Fibroblast of skin of scalp (primary cell): ENCODE measurements around the gene MCTP1.

Source experiments
- DNase-seq: peaks from one replicate; pipeline ENCODE4 v3.0.0-alpha.2; 2013

MCTP1 gene

DNA sequence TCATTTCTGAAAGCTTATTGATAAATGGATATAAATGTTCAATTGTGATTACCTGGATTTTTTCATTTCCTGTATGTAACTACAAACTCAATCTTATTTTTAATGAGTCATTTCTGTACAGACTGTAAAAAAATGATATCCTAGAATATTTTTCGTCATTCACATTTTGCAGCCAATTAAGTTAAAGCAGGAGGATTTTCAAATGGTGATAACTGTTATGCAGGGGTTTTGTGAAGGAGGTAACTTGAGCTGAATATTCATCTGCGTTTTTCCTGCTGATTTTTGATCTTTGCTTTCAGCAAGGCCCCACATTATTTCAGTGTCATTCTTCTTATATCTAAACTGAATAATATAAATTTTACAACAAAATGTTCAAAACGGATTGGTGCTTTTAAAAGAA, 592.3 kb downstream of the MCTP1 start:
- no peak for DNase-seq

DNA sequence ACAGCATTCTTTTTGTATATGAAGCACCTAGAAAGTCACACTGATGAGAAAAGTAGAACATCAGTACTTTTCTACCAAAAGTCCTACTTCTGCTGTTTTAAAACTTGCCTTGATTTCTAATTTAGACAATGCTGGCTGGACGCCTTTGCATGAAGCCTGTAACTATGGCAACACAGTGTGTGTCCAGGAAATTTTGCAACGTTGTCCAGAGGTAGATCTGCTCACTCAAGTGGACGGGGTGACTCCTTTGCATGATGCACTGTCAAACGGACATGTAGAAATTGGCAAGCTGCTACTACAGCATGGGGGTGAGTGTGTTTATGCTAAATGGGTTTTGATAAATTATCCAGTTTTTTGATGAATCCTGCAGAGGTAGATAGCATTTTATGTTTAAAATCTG, 592.9 kb downstream of the MCTP1 start:
- no peak for DNase-seq

DNA sequence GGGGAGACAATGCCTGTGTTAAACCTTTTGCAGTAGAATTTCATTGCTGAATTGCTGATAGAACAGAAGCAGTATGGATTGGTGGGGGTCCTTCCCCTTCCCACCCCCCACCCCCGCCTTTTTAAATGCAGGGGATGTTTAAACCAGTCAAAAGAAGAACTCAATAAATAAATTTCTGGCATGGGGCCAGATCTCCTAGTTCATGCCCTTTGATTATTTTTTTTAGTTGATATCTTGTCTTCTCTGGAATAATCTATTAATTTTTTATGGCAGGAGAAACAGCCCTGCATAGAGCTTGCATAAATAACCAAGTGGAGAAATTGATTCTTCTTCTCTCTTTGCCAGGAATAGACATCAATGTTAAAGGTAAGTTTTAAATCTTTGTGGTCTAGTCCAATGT, 593.6 kb downstream of the MCTP1 start:
- DNase-seq: no peak

DNA sequence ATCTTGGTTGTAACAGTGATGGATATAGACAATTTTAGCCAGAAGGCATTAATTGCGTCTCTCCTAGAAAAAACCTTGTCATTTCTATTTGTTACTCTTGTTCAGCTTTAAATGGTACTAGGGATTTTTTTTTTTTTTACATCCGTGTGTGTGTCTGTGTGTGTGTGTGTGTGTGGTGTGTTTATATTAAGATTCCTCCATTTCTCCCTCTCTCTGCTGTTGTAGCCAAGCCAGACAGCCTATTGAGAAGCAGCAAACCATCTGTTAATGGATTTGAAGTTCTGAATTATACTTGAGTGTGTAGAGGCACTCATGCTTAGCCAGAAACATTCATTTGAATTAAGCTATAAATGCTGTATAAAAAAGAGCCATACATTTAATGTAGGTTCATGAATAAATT, 594.1 kb downstream of the MCTP1 start:
- peak; percentile 15 for DNase-seq

DNA sequence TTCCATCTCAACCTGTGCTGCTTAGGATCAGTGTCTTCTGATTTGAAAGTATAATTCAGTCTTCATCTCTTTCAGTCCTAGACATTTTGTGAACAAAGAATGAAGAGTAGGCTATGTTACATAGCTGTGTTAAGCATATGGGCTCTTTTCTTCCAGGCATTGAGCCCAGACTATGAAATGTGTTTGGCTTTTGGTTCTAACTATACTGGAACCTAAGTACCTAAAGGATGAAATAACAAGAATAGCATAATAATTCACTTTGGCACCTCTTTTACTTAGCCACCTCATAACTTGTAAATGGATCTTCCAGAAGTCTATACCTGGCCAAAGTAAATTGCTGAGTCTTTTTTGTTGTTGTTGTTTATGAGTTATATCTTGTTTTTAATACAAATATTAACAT, 595.0 kb downstream of the MCTP1 start:
- no peak for DNase-seq

DNA sequence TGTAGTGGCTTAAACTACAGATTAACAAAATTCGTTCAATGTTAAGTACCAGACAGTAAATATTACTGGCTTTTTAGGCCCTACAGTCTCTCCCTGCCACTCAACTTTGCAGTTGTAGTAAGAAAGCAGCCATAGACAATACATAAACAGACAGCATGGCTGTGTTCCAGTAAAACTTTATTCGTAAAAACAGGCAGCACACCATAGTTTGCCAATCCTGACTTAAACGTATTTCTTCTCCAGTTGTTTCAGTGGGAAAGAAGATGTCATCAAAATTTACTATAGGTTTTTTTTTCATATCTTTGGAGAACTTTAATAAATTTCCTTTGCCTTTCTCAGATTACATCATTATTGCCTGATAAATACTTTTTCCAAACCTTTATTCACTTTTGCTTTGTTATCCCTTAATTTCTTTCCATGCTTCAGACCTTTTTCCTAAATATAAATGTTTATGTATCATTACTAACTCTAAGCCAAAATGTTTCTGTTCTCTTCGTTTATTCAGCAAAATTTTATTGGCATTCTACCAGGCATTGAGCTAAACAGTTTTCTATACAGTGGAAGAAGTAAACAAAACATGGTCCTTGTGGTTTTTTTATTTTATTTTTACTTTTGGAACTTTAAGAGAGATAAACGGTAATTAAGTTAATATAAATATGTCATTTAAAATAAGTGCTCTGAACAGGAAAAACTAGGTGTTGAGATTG, 601.9 kb downstream of the MCTP1 start:
- DNase-seq: no peak

DNA sequence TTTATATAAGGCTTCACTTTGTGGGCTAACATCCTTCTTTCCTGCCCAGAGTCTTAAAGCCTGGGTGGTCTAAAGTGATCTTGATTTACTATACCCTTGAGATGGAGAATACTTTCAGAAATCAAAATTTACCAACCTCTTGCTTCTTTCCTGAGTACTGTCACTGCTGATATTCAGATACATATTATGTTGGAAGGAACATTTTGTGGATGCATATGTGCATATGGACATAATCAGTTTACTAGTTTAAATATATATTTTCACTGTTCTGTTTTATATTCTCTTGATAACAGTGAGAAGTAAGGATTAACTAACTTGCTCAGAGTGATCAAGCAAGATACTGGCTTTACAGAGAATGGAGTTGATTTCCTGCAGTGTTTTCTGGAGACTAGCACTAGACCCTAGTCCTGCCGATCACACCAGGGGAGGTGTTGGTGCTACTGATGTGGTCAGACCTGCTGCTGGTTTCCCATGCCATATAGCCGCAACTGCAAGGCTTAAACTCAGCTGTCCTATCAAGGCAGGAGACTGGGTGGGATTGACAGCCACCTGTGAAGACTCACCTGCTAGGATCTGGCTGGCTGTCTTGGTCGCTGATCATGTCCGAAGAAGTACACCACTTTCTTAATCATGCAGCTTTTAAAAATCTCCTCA, 608.8 kb downstream of the MCTP1 start:
- no peak for DNase-seq

DNA sequence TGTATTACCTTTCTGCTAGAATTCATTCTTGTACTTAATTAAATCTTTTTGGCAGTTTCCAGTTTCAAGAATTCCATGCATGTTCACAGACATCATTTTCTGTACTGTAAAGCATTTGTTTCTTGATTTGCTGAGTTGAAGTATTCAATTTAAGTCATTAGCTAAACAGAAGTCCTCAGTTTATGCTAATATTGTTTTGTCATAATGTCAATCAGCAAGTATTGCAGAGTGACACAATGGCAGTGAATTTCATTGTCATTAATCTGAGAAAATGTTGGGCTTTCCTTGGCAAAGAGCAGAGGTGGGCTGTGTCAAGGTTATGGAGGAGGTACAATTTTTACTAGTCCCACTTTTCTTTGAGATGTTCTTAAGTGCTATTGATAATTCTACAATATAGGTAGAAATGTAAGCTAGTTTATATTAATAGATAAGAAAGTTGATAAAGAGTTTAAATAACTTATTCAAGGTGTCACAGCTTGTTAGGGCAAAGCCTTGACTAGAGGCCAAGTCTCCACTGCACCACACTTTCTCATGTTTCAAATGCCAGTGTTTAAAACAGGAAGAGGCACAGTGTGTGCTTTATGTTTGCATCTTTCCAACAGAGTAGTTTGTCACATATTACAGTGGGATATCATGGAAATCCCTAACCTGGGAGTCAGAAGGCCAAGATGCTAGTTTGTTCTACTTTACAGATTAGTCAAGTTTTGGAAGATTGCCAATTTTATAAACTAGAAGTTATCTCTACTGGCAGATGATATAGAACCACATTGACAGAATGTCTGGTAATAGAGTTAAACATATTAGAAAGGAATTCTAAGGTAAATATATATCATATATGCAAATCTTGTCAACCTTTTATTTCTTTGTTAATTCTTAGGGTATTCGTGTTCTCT, 610.2 kb downstream of the MCTP1 start:
- no peak for DNase-seq

DNA sequence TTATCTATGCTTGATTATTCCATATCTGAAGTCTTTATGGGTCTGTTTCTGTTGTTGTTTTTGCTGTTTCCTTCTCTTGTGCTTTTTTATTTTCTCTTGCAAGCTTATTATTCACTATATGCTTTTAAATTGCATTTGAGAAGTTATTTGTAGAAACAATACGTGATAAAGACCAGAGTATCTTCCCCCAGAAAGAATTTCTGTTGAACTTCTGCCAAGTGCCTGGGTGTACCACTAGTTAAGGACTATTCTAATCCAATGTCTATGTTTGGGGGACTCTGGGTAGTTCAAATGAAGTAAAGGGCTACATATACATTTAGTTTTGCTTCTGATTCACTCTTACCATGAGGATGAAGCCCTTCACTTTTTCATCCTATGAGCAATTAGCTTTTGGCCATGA, 612.1 kb downstream of the MCTP1 start:
- DNase-seq: peak; percentile 19

DNA sequence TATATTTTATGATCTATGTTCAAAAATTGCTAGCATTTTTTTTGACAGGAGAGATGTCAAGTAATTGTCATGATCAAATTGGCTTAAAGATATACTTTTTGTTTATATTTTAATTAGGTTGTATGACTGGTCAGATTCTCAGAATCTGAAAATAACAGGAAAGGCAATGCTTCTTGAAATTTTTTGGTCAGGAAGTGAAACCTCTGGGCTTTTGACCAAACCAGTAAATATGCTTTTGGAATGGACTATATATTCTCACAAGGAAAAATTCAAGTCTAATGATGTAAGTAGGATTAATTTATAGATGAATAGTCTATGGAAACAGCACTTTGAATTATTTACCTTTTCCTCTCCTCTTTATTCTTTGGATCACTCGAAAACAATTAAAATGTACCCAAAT, 614.2 kb downstream of the MCTP1 start:
- peak; percentile 14 for DNase-seq

DNA sequence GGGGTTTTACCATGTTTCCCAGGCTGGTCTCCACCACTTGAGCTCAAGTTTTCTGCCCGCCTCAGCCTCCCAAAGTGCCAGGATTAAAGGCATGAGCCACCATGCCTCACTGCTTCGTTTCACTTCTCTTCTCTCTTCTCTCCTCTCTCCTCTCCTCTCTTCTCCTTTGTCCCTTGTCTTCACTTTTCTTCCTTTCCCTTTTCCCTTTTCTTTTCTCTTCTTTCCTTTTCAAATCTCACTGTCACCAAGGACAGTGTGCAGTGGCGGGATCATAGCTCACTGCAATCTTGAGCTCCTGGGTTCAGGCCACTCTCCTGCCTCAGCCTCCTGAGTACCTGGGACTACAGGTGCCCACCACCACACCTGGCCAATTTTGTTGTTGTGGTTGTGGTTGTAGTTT, 617.0 kb downstream of the MCTP1 start:
- DNase-seq: no peak

DNA sequence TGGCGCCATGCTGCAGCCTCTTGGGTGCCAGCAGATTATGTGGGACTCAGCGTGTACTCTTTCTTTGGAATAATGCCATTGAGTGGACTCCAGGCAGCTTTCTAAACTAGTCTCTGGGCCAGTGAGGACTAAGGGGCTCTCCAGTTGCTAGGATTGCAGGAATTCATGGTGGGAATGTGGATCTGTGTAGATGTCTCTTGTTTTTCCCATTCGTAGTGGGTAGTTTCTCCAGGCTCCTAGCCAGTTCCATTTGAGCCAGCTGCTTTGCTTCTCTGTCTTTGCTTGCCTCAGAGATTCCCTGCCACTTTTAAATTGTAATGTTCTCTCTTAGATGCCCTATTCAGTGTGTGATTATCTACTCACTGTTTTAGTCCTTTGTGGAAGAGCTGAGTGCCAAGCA, 623.8 kb downstream of the MCTP1 start:
- no peak for DNase-seq

DNA sequence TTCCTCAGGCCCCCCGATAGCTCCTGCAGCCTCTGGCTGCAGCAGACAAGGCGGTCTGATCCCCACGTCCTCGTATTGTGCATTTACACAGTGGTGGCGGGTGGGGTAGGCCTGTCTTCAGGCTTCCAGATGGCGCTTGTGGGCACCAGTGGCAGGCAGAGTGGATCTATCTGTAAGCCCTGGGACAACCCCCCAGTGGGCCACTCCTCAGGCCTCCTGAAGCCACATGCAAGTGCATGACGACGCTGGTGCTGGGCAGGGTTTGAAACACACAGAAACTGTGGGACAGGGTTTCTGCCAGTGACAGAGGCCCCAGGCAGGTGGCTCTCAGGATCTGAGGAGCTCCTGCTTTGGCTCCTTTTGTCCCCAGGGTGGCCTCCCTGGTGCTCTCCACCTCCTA, 624.4 kb downstream of the MCTP1 start:
- no peak for DNase-seq

DNA sequence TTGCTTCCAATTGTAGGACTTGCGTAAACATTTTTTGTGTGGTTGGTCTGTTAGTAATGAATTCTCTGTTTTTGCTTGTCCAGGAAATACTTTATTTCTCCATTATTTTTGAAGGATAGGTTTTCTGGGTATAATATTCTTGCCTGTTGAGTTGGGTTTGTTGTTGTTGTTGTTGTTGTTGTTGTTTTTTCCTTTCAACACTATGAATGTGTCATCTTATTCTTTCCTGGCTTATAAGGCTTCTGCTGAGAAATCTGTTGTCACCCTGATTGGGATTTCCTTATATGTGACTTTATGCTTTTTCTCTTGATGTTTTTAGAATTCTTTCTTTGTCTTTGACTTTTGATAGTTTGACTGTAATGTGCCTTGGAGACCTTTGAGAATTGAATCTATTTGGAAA, 626.6 kb downstream of the MCTP1 start:
- DNase-seq: no peak
